Left kidney (tissue), 2 donors: ENCODE data around the gene CALML4. TPM values are rescaled to one million over a fixed set of nuclear protein-coding genes. Genes with fewer than 3 reads are reported as not detected.
"Not testable (repeated sequence)": the region's sequence is repeated elsewhere in the genome, so short reads cannot be mapped to it uniquely, and the experiment has no call there.

Experiments
- DNase-seq: peaks from one replicate; pipeline ENCODE4 v3.0.0-alpha.2; 2013
- polyA plus RNA-seq: library from polyadenylated mRNA; unstranded; fragments of 120-200 nt; gene quantifications from one replicate; pipeline ENCODE4 v1.2.1, GENCODE V29; 2013; ENCODE audit not compliant: insufficient read length

Gene CALML4
- polyA plus RNA-seq, 1 donor, result 34.3 TPM

DNA sequence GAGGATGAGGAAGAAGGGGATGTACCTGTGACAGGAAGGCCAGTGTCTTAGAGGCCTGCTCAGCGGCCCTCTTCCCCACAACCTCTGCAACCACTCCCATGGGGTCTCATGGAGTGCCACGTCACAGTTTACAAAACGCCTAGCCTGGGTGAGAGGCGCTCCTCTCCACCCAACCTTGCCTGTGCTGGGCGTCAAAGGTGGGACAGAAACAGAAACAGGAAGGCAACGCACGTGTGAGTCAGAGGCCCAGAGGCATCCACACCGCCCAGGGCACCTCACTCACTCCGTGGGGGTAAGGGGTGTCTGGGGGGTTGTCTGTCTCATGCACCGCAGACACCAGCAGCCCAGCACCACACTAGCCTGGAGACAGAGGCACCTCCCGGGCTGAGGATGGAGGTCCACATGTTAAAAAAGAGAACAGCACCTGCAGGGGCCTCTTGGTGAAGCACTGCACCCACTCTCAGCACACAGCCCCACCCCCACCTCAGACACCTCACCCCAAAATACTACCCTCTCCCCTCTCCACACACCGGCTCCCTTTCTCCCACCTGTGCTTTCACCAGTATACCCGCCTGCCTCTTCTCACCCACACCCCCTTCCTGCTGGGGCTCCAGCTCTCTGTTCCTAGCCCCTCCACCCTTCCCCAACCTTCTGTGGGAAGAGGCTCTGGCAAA, 4.7 kb upstream of the CALML4 start:
- DNase-seq, result no peak

DNA sequence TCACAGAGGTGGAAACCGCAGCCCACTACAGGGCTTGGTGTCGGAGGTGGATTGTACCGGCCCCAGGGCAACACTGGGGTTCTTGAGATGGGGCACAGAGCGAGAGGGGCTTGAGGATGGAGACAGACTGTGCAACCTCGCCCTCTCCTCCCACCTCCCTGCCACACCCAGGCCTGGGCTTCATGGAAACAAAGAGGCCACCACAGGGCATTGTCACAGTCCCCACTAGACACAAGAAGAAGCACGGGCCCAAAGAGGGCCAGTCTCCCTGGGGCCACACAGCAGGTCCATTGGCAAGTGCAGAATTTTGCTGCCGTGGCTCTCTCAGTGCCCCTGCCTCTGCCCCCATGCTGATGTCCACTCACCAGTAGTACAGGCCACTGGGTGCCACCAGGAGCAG, 4.1 kb upstream of the CALML4 start:
- no peak for DNase-seq

DNA sequence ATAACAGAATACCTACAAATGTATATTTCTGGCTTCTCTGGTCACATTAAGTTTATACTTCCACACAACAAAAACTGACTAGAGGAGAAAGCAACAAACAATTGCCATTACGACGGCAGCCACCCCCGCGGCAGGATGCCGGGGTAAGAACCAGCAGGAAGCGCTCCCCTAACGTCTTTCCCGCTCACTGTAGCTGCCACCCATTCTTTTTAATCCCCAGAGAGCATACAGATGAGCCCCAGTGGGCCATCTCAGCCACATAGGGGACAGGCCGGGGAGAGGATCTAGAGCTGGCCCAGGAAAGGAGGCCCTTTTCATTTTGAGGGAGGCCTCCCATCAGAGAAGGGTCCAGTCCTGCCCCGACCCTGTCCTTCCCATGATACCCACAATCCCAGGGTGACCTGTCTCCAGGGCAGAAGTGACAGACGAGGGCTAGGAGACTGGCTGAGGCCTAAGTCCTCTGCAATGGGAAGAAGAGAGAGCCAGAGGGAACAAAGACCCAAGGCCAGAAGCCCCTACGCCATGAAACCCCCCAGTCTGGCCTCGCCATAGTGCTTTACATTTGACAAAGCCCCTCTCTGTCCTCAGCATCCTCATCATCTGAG, 3.6 kb upstream of the CALML4 start:
- DNase-seq, result no peak

DNA sequence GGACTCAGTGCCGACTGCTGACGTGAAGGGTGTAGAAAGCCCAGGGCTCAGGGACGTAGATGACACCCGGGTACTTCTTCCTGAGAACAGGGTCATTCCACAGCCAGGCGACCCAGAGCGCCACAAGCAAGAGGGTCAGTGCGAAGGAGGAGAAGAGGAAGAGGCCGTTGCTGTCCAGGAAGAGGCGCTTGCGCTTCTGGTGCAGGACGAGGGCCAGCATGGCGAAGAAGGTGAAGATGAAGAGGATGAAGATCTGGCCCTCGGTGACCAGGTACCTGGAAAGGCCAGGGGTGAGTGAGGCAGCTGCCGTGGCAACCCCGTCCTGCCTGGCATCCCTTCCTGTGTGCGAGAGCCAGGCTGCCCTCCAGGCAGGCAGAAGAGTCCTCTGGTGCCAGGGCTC, 3.0 kb upstream of the CALML4 start:
- DNase-seq, result no peak

DNA sequence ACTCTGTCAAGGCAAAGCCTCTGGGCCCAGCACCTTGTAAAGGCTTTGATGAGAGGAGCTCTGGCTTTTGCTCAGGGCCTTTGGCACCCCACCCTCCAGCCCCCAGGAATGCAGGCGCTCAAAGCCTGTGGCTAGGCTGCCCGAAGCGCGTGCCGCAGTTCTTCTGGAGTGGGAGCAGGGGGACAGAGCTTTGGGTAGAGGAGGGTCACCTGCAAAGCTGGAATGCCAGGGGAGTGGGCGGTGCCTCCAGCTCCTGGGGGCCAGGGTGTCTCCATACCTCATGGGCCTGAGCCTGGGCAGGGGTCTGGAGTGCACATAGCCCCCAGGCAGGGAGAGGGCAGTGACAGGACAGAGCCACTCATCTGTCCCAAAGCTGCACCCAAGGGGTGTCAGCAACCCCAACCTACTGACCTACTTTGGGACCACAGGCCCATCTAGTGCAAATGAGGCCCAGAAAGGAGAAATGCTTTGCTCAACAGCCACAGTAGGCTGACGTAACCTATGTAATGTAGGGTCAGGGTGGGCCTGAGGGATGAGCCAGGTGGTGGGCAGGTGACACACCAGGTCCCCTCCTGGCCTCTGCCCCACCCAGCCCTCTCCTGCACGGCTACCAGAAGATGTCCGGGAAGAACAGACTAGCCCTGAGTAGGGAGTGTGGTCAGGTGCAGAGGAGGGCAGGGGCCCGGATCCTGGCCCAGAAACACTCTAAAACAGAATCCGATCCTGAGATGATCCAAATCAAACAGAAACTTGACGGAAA, 2.2 kb upstream of the CALML4 start:
- DNase-seq, result no peak

DNA sequence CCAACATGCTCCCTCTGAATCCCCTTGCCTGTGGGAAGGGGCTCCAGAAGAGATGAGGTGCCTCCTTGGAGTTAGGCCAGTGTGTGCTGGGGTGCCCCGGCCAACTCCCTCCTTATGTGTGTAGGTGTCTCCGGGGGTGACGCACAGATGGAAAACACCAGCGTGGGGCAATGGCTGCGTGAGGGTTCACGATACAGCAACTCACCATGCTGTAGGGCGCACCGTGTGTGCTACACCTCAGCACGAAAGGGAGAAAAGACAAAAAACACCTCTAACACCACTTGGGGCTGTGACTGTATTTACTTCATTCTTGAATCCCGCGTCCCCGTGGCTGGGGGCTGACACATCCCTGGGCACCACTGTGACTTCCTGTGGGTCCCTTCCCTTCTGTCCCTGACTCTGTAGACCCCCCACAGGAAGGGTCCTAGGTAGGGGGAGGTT, 1.6 kb upstream of the CALML4 start:
- no peak for DNase-seq

DNA sequence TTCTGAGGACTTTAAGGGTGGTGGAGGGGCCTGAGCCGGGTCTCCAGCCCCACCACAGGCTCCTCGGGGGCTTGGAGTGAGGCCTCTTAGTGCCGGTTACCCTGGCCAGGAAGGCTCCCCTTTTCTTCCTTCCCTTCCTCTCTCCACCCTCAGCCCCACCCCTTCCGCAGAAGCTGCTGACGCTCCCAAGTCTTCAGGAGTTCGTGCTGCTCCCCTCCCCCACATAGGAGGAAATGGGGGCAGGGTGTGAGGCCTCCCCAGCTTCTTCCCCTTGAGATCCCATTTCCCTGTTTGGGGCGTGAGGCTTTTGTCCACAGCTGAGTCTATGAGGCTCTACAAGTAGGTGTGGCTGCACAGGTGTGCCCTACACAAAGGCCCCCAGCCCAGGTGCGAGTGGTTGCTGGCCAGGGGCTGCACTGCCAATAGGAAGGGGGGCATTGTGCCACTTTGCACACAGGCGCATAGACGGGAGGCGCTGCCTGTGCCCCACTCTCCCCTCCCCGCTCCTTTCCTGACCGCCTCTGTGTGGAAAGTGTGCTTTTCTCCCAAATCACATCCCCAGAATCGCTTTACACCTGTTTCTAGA, 915 bp upstream of the CALML4 start:
- no peak for DNase-seq

DNA sequence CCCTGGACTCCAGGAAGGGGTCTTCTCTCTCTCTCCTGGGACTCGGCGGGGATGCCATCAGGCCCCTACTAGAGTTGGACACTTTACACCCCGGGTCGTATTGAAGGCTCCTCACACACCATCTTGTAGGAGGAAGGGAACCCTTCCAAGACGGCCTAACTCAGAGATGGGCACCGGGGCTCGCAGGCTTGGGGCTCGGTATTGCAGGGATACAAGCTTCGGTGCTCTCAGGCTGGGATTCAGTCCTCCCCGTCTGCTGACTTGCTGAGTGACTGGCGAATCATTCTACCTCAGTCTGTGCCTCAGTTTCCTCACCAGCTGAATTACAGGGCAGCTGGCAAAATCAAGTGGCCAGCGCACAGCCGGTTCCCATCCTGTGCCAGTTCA, 419 bp upstream of the CALML4 start:
- no peak for DNase-seq

DNA sequence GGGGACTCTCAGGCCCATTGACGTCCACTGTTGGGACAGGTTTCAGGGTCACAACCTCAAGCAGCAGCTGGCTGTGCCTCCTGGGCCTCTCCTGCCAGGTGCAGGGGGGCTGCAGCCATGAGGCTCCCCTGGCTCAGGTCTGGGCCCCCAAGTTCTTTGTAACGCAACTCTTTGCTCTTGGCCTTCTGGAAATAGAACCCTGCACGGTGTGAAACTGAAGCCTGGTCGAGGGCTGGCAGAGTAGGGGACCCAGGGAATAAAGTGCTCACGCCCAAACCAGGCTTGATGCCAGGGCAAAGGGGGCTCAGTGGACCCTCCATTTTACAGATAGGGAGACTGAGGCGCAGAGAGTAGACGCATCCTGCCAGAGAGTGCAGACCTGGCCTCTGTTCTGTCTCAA, 771 bp downstream of the CALML4 start:
- DNase-seq, result no peak

DNA sequence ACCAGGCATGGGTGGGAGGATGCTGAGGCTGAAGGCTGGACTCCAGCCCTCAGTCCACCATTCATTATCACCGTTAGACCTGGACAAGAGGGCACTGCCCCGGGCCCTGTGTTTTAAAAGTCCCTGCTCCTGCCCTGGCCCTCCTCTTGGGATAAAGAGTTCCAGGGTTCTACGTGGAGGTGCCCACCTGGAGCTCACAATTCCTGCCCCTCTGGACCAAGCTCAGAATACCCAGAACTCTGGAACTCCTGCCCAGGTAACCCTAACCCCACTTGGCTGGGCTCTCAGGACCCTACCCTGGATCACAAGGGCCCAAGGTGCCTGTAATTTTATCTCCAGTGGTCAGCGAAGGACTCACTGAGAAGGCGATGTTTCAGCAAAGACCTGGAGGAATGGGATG, 1.2 kb downstream of the CALML4 start:
- no peak for DNase-seq

DNA sequence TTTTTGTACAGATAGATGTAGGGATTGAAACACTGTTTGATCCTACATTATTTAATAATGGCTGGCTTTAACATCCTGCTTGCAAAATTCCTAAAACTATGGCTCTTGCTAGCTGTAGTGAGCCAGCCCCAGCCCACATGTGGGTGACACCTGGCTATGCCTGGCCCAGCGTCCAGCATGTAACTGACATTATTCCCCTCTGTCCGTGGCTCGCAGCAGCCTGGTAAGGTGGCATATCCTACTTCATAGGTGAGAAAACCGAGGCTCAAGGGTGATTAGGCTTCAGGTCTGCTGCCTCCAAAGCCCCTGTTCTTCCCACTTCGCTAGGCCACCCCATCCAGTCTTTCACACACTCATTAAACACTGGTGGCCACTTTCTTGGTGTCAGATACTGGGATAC, 1.6 kb downstream of the CALML4 start:
- no peak for DNase-seq

DNA sequence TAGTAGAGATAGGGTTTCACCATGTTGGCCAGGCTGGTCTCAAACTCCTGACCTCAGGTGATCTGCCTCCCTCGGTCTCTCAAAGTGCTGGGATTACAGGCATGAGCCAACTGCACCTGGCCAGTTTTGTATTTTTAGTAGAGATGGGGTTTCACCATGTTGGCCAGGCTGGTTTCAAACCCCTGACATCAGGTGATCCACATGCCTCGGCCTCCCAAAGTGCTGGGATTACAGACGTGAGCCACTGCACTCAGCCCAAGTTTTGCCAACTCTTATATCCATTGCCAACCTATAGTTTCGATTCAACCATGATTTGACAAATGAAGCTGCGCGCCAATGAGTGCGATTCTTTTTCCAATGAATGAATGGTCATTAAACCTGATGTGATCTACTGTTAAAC, 2.1 kb downstream of the CALML4 start:
- not testable (repeated sequence) for DNase-seq

DNA sequence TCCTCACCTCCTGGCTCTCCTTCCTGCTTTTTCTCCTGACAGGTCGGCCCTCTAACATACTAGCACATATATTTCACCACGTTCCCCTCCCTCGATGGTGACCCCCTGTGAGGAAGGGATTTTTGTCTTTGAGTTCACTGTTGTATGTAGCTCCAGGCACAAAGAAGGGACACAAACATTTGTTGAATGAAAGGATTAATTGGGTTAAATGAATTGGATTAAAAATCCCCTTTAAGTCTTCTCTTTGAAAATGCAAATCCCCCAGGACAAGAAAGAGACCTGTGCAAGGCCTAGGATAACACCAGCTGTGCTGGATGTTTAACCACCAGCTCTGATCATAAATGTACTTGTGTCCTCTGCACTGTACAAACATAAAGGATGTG, 3.3 kb downstream of the CALML4 start:
- DNase-seq, result no peak

DNA sequence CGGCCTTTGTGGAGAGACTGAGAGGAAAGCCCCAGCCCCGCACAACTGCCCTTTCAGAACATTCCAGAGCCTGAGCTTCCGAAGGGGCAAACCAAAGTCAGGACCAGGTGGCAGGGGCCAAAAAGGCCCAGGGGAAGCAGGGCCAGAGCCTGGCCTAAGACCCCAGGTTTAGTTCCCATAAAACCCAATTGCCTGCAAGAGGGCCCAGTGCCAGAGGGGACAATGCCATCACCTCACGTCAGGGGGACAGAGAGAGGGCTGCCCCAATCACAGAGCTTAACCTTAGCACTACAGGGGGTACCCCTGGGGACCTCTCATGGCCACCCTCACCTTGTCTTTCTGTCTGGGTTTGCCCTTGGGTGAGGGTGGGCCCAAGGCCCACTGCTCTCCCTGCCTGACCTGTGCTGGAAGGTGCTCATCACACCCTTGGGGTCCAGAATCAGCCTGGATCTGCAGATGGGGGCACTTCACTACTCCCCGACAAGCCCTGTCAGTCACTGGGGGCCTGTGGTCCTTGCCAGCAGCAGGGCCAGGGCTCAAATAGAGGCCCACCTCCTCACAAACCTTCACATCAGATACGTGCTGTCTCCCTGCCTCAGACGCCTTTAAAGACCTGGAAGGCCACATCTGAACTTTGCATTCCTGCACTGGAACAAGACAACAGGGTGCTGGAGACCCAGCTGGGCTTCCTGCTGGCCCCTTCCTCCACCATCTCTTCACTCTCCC, 3.8 kb downstream of the CALML4 start:
- DNase-seq, result no peak

DNA sequence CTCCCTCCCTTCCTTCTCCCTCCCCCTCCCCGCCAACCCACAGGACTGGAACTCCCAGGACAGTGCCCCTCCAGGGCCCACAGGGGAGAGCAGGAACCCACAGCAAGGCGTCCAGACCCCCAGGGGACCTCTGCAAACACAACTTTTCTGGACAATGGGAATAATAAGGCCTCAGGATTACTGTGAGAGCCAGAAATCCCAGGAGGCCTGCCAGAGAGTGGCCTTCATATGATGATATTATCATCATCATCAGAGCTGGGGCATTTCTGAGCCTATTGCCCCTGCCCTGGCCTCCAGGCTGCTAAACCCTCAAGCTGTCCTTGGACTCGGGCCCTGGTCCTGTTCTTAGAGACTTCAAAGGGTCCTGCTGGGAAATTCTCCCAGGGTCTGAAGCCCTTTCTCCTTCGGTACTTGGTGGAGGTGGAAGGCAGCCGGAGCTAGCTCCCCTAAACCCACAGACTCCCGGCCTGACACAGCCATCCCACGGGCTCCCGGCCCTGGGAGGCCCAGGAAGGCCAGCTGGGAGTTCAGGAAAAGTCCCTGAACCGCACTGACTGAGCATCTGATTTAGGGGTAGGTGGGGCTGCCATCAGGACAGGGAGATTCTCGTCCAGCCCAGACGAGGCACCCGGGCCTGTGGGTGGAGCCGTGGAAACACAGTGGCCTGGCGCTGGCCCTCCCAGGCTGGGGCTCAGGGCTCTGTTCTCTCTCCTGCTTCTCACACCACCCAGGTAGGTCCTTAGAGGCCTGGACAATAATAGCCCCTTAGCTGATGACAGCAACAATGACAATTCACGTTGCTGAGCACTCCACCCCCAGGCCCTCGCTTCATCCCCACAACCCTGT, 4.9 kb downstream of the CALML4 start:
- DNase-seq, result no peak

DNA sequence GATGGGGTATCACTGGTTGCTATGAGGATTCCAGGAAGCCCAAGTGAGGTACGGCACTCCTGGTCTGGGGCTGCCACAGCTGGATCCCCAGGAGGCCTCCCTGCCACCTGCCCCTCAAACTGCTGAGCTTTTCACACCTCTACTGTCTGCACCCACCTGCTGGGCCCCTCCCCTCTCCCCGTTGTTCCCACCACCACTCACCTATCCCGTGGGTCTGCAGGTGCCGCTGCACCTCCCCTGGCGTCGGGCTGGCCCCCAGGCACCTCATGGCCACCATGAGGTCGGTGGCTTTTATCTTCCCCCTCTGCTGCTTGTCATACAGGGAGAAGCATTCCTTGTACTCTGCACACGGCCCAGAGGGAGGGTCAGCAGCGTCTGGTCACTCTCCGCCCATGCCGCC, 5.8 kb downstream of the CALML4 start:
- DNase-seq, result no peak

DNA sequence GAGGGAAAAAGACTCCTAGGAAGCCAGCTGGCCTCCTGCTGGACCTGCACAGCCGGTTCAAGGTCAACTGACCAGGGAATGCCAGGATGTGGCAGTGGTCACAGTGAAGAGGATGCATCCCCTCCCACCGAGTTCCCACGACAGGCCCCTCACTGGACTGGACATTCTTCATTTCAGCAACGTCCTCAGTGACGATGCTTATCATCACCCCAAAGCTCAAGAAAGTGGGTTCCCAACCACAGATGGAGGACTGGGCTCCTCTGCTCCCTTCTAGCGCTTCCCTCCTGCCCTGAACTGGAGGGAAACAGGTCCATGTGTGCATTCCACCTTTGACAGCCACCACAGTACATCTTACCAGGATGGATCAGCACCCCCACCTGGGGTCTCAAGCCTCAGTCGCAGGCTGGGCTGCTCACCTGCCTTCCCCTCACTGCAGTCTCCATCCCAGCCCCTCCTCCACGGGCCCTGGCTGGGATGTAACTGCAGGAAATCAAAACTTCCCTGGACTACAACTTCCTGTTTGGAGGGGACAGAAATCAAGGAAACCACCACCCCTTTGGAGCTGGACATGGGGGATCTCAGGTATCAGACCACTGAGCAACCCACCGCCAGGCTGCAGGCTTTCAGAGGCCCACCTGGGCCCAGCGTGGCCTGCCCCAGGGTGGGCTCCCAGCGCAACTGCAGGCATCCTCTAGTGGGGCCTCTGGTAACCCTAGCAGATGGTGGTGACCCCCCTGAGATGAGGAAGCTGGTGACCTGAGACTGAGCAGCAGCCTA, 7.3 kb downstream of the CALML4 start:
- DNase-seq, result no peak

DNA sequence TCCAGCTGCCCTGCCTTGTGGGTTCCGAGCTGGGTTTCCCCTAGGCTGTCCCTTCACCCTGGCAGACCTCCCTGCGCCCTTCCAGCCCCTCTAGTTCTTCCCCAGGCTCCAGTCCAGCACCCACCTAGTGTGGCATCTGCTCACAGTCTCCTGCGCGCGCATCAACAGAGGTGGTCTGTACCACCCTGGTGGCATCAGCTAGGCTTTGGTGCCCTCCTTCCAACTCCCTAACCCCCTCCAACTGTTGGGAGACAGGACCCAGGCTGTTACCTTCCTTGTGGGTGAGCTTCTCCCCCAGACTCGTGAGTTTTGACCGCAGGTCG, 8.0 kb downstream of the CALML4 start:
- no peak for DNase-seq

DNA sequence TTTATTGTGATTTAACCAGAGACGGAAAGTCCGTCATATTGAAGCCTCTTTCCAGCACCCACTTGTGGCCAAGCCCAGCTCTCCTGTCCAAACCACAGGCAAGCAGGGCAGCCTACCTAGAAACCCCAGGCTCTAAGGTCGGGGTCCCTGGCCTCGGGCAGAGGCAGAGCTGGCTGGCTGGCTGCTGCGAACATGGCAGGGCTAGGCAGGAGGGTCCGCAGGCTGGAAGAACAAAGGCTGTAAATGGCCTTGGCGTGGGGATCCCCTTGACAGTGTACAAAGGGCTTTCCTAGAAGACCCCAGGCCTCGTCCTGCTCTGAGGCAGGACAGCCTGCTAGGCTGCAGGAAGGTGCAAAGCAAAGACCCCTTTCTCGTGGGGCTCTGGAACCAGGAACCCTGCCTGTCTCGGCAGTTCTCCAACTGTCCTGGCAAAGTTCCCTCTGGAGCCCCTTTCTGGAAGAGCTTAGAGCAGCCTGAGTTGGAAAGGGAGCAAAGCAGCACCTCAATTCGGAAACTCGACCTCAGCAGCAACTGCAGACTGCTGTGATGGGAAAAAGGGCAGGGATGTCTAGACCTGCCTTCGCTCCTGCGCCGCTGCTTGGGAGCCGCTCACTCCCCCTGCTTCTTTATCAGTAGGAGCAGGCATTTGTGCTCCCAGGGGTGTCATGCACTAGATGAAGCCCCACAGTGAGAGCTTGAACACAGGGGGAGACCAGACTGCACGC, 8.5 kb downstream of the CALML4 start:
- DNase-seq, result no peak
